Measurements from ENCODE around the gene TNFAIP8L1.
"Not testable (repeated sequence)": the region's sequence is repeated elsewhere in the genome, so short reads cannot be mapped to it uniquely, and the experiment has no call there.

TNFAIP8L1 gene

GRCh38 chr19:4673216-4673615 lies 33.9 kb downstream of the TNFAIP8L1 start:
- peak overlapping the region; percentile 3 for H3K27ac ChIP-seq
- no peak for DNase-seq (ENCODE audit: low read depth, low spot score)

- peak overlapping the region; percentile 3 for H3K27ac ChIP-seq
- DNase-seq (ENCODE audit: low read depth, low spot score), result no peak
Observed at GRCh38 chr19:4673726-4674125, 34.4 kb downstream of the TNFAIP8L1 start.

- DNase-seq (ENCODE audit: low read depth, low spot score), result no peak
- no peak overlapping the region for H3K27ac ChIP-seq
Observed at GRCh38 chr19:4675346-4675745, 36.0 kb downstream of the TNFAIP8L1 start.

- H3K27ac ChIP-seq, result no peak overlapping the region
- no peak for DNase-seq (ENCODE audit: low read depth, low spot score)
Observed at GRCh38 chr19:4676955-4677731, 37.8 kb downstream of the TNFAIP8L1 start.

GRCh38 chr19:4678881-4679790 lies 39.8 kb downstream of the TNFAIP8L1 start:
- DNase-seq (ENCODE audit: low read depth, low spot score), result no peak
- H3K27ac ChIP-seq, result no peak overlapping the region

GRCh38 chr19:4680021-4680420 lies 40.7 kb downstream of the TNFAIP8L1 start:
- not testable (repeated sequence) for DNase-seq (ENCODE audit: low read depth, low spot score); H3K27ac ChIP-seq

- H3K27ac ChIP-seq, result no peak overlapping the region
- DNase-seq (ENCODE audit: low read depth, low spot score), result no peak
Observed at GRCh38 chr19:4682417-4683200, 43.3 kb downstream of the TNFAIP8L1 start.

- DNase-seq (ENCODE audit: low read depth, low spot score), result no peak
- no peak overlapping the region for H3K27ac ChIP-seq
Observed at GRCh38 chr19:4684312-4685095, 45.2 kb downstream of the TNFAIP8L1 start.

GRCh38 chr19:4686700-4687099 lies 47.4 kb downstream of the TNFAIP8L1 start:
- no peak for DNase-seq (ENCODE audit: low read depth, low spot score)
- no peak overlapping the region for H3K27ac ChIP-seq

GRCh38 chr19:4687396-4687795 lies 48.1 kb downstream of the TNFAIP8L1 start:
- no peak overlapping the region for H3K27ac ChIP-seq
- DNase-seq (ENCODE audit: low read depth, low spot score), result no peak

- H3K27ac ChIP-seq, result no peak overlapping the region
Observed at GRCh38 chr19:4688587-4688986, 49.3 kb downstream of the TNFAIP8L1 start.

GRCh38 chr19:4689403-4689802 lies 50.1 kb downstream of the TNFAIP8L1 start:
- no peak overlapping the region for H3K27ac ChIP-seq
- DNase-seq (ENCODE audit: low read depth, low spot score), result no peak

More at GRCh38 chr19:4688587-4688986, 49.3 kb downstream of the TNFAIP8L1 start:
- DNase-seq (ENCODE audit: low read depth, low spot score), result no peak

GRCh38 chr19:4690361-4690760 lies 51.0 kb downstream of the TNFAIP8L1 start:
- no peak for DNase-seq (ENCODE audit: low read depth, low spot score)
- H3K27ac ChIP-seq, result no peak overlapping the region

GRCh38 chr19:4691373-4691772 lies 52.1 kb downstream of the TNFAIP8L1 start:
- DNase-seq (ENCODE audit: low read depth, low spot score), result no peak
- no peak overlapping the region for H3K27ac ChIP-seq

GRCh38 chr19:4692251-4693077 lies 53.1 kb downstream of the TNFAIP8L1 start:
- DNase-seq (ENCODE audit: low read depth, low spot score), result no peak
- H3K27ac ChIP-seq, result peak overlapping the region; percentile 95

GRCh38 chr19:4693078-4693350 lies 53.7 kb downstream of the TNFAIP8L1 start:
- H3K27ac ChIP-seq, result peak overlapping the region; percentile 95
- DNase-seq (ENCODE audit: low read depth, low spot score), result no peak

GRCh38 chr19:4693471-4694121 lies 54.3 kb downstream of the TNFAIP8L1 start:
- H3K27ac ChIP-seq, result peak overlapping the region; percentile 95
- DNase-seq (ENCODE audit: low read depth, low spot score), result no peak

GRCh38 chr19:4694211-4694987 lies 55.1 kb downstream of the TNFAIP8L1 start:
- DNase-seq (ENCODE audit: low read depth, low spot score), result peak; percentile 99
- peak overlapping the region; percentile 95 for H3K27ac ChIP-seq
